Natural killer cell (primary cell): Measurements from ENCODE around the gene KLK12. TPM values are rescaled to one million over a fixed set of nuclear protein-coding genes. Genes with fewer than 3 reads are reported as not detected.
"Not testable (repeated sequence)": the region's sequence is repeated elsewhere in the genome, so short reads cannot be mapped to it uniquely, and the experiment has no call there.

Source experiments
- ATAC-seq, 3 donors: fragments of 150-1000 bp in 2 of 3; fragments of 200-7000 bp in 1 of 3; cut with Tn5 transposase; 1 replicate in 1 of 3; 2 replicates in 2 of 3; pipeline ENCODE4 v1.10.0; 2021; ENCODE audit warnings: mild to moderate bottlenecking in 2 of 3, moderate library complexity in 2 of 3
- DNase-seq, 2 donors: peaks; one replicate each; pipeline versions ENCODE4 v3.0.0 to v3.0.0-alpha.2; 2013 to 2021; ENCODE audit warnings: mixed read lengths in 1 of 2
- H3K27ac ChIP-seq: one replicate; pipeline ENCODE4 v1.5.1; 2013; ENCODE audit warnings: mild to moderate bottlenecking, low read length
- H3K27me3 ChIP-seq: one replicate; pipeline ENCODE4 v1.6.1; 2013; ENCODE audit warnings: low read length; ENCODE audit not compliant: control insufficient read depth, insufficient read depth
- H3K36me3 ChIP-seq: one replicate; pipeline ENCODE4 v1.6.1; 2013; ENCODE audit warnings: low read length; ENCODE audit not compliant: control insufficient read depth, insufficient read depth
- H3K4me1 ChIP-seq: one replicate; pipeline ENCODE4 v1.6.1; 2013; ENCODE audit warnings: low read length; ENCODE audit not compliant: control insufficient read depth, insufficient read depth
- H3K4me3 ChIP-seq: one replicate; pipeline ENCODE4 v1.5.1; 2013; ENCODE audit warnings: low read length
- H3K9me3 ChIP-seq: one replicate; pipeline ENCODE4 v1.6.1; 2013; ENCODE audit warnings: low read length; ENCODE audit not compliant: control insufficient read depth, insufficient read depth
- H3K27ac Mint-ChIP-seq, 2 donors: one replicate each; pipeline ENCODE4 v1.8.0; 2022; ENCODE audit warnings: mild to moderate bottlenecking in 2 of 2, mixed read lengths in 2 of 2, moderate library complexity in 1 of 2
- H3K27me3 Mint-ChIP-seq, 2 donors: one replicate each; pipeline ENCODE4 v1.8.0; 2022; ENCODE audit warnings: low read depth in 2 of 2, mixed read lengths in 2 of 2
- H3K36me3 Mint-ChIP-seq: one replicate; pipeline ENCODE4 v1.8.0; 2022; ENCODE audit warnings: mixed read lengths
- H3K4me1 Mint-ChIP-seq, 2 donors: one replicate each; pipeline ENCODE4 v1.8.0; 2022; ENCODE audit warnings: mixed read lengths in 2 of 2
- H3K4me3 Mint-ChIP-seq: one replicate; pipeline ENCODE4 v1.8.0; 2022; ENCODE audit warnings: mild to moderate bottlenecking, moderate library complexity, mixed read lengths
- H3K9me3 Mint-ChIP-seq, 2 donors: one replicate each; pipeline ENCODE4 v1.8.0; 2022; ENCODE audit warnings: mixed read lengths in 2 of 2
- CTCF ChIP-seq: fragments of 200-600 bp; IDR thresholded peaks from one replicate; pipeline ENCODE4 v1.8.0; 2022; ENCODE audit warnings: antibody characterized with exemption
- WGBS: methylation state at CpG from one replicate; pipeline ENCODE4 v1.1.7; 2013; ENCODE audit warnings: missing lambda C conversion rate; ENCODE audit not compliant: insufficient coverage; 5-methylcytosine and 5-hydroxymethylcytosine counted together
- intact Hi-C: fragments of 100-400 bp; cut with micrococcal nuclease; formaldehyde crosslinking; loops from one replicate; pipeline ENCODE4 v1.14.2; 2022
- total RNA-seq, 4 donors: library from RNA; stranded (reverse); fragments of 120-200 nt in 1 of 4; gene quantifications; one replicate each; pipeline versions ENCODE4 v1.2.3 to v1.2.4, GENCODE V29; 2013 to 2022

The KLK12 gene
- total RNA-seq, 3 donors from 2014 or later (not counting 1 experiment from before 2014, with no cell fraction given): not detected

GRCh38 chr19:50998061-50998460 lies 36.7 kb downstream of the KLK12 start:
- ATAC-seq (no peak), DNase-seq (no peak)
- Histone ChIP-seq H3K27me3 (peaks cover 5% of the 10 kb centered on the region), H3K9me3 (no peaks in the 10 kb centered on the region), H3K4me1 (no peaks in the 10 kb centered on the region), H3K4me3 (no peak overlapping the region), H3K27ac (no peak overlapping the region), H3K36me3 (no peaks in the 10 kb centered on the region)
- 56% methylated on average over 2 of the region's 5 CpGs for WGBS
- intact Hi-C loops: no loop called here
- Mint-ChIP-seq H3K4me1 (peaks cover 0 to 6% of the 10 kb centered on the region in 2 donors), H3K27ac (no peak overlapping the region), H3K27me3 (peaks cover 27 to 37% of the 10 kb centered on the region in 2 donors), H3K36me3 (no peaks in the 10 kb centered on the region), H3K9me3 (no peaks in the 10 kb centered on the region), H3K4me3 (no peak overlapping the region)
- no peak for TF ChIP-seq CTCF

GRCh38 chr19:50994129-50994528 lies 40.7 kb downstream of the KLK12 start:
- H3K4me3 Mint-ChIP-seq: no peak overlapping the region
- DNase-seq: no peak
- Histone ChIP-seq H3K27me3 (no peaks in the 10 kb centered on the region), H3K9me3 (no peaks in the 10 kb centered on the region), H3K4me1 (no peaks in the 10 kb centered on the region), H3K36me3 (no peaks in the 10 kb centered on the region), H3K4me3 (no peak overlapping the region), H3K27ac (no peak overlapping the region)
- intact Hi-C loops: no loop called here
- no peak for TF ChIP-seq CTCF
- peaks cover 18 to 32% of the 10 kb centered on the region in 2 donors for H3K27me3 Mint-ChIP-seq
- no peak for ATAC-seq
- WGBS: 79% methylated on average over 2 of the region's 2 CpGs
- H3K4me1 Mint-ChIP-seq: no peaks in the 10 kb centered on the region
- H3K9me3 Mint-ChIP-seq: no peaks in the 10 kb centered on the region
- no peak overlapping the region for H3K27ac Mint-ChIP-seq
- no peaks in the 10 kb centered on the region for H3K36me3 Mint-ChIP-seq

GRCh38 chr19:50992666-50993035 lies 42.2 kb downstream of the KLK12 start:
- H3K4me1 ChIP-seq: no peaks in the 10 kb centered on the region
- H3K27me3 Mint-ChIP-seq: peaks cover 15 to 30% of the 10 kb centered on the region in 2 donors
- WGBS: 77% methylated on average over 2 of the region's 2 CpGs
- ATAC-seq (no peak), DNase-seq (no peak)
- no peaks in the 10 kb centered on the region for H3K9me3 Mint-ChIP-seq
- no peaks in the 10 kb centered on the region for H3K36me3 Mint-ChIP-seq
- TF ChIP-seq CTCF: no peak
- intact Hi-C loops: no loop called here
- no peaks in the 10 kb centered on the region for H3K27me3 ChIP-seq
- no peaks in the 10 kb centered on the region for H3K36me3 ChIP-seq
- no peak overlapping the region for H3K27ac ChIP-seq
- H3K4me1 Mint-ChIP-seq: no peaks in the 10 kb centered on the region
- H3K4me3 ChIP-seq: no peak overlapping the region
- H3K9me3 ChIP-seq: no peaks in the 10 kb centered on the region
- H3K4me3 Mint-ChIP-seq: no peak overlapping the region
- no peak overlapping the region for H3K27ac Mint-ChIP-seq

GRCh38 chr19:50984416-50984815 lies 50.4 kb downstream of the KLK12 start:
- H3K9me3 Mint-ChIP-seq: not testable (repeated sequence)
- 82% methylated on average over 11 of the region's 14 CpGs for WGBS

More at GRCh38 chr19:50984416-50984815, 50.4 kb downstream of the KLK12 start:
- H3K27me3 ChIP-seq, H3K4me1 ChIP-seq, H3K36me3 ChIP-seq, DNase-seq, ATAC-seq, H3K4me3 ChIP-seq, H3K4me1 Mint-ChIP-seq, H3K4me3 Mint-ChIP-seq, H3K27ac Mint-ChIP-seq, intact Hi-C loops, H3K9me3 ChIP-seq, H3K36me3 Mint-ChIP-seq, H3K27ac ChIP-seq: not testable (repeated sequence)
- H3K27me3 Mint-ChIP-seq: peaks cover 21 to 43% of the 10 kb centered on the region in 2 donors
